ENCODE measurements around the gene BAHCC1.
"Not testable (repeated sequence)": the region's sequence is repeated elsewhere in the genome, so short reads cannot be mapped to it uniquely, and the experiment has no call there.

Gene BAHCC1

GRCh38 chr17:81413497-81414135, 18.4 kb downstream of the BAHCC1 start:
- DNase-seq (ENCODE audit: low spot score), result no peak

GRCh38 chr17:81414756-81415516, 19.7 kb downstream of the BAHCC1 start:
- no peak for DNase-seq (ENCODE audit: low spot score)

GRCh38 chr17:81415681-81416080, 20.4 kb downstream of the BAHCC1 start:
- no peak for DNase-seq (ENCODE audit: low spot score)

DNA sequence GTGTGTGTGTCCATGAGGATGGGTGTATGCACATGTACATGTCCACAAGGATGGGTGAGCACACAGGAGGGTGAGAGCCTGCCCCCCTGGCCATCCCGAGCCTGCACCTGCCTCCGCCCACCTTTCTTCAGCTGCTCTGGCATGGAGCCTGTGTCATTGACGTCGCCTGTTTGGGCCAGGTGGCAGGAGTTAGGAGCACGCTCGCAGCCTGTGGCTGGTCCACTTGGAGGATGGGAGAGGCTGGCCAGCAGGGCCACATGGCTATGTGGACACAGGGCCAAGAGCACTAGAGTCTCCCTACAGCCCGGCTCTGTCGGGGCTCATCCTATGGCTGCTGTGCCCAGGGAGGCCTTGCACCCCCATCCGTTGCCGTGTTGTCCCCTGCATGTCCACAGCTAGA, 21.4 kb downstream of the BAHCC1 start:
- no peak for DNase-seq (ENCODE audit: low spot score)

DNA sequence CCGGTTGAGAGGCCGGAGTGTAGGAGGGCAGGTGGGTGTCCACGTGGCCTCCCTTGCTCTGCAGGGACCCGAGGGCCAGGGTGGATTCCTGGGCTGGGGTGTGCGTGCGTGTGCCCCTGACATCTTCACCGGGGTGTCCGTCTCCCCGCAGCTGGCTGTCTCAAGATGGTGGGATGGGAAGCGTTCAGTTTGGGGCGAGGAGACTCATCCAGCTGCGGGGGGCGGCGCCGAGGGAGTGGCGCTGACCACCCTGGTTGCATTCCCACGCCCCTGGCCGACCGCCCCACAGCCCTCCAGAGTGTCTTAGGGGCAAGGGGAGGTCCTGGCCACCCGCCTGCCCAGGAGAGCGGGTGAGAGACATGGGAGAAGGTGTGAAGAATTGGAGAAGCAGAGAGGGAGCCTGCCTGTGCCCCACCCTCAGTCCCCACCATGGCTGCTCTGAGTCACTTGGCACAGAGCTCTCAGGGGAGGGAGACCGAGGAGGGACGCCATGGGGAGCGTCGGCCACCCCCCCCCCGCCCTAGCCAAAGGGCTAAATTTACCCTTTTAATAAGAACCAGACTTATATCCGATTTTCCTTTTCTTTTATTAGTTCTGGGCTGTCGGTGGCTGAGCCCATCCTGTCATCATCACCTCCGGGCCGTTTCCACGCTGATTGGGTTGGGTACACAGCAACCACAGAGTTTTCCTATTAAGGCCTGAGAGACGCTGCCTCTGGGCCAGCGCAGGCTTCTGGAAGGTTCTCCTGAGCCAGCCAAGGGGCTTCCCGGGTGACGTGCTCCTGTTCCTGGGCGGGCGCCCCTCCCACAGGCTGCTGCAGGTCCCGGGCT, 22.0 kb downstream of the BAHCC1 start:
- DNase-seq (ENCODE audit: low spot score), result no peak

- DNase-seq (ENCODE audit: low spot score), result no peak
Measured at GRCh38 chr17:81417879-81418709, 22.8 kb downstream of the BAHCC1 start.

DNA sequence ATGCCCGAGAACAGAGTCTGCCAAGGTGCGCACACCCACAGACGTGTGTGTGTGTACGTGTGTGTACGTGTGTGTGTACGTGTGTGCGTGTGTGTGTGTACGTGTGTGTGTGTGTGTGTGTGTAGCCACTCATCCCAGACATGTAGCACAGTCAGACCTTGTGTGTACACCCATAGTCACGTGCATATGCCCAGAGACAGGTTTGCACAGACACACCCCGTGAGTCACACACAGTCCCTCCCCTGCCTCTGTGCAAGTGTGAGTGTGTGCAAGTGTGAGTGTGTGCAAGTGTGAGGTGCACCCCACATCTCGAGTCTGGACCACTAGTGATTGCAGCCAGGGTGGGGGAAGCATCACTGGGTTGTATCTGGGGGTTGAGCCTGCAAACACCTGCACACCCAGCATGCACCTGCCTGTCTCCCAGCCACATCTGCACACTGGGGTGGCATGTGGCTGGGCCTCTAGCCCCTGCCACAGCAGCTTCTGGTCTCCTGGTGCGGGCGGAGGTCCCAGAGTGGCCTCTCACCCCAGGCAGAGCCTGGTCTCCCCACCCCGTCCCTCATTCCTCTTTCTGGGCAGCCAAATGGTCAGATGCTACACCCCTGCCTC, 23.6 kb downstream of the BAHCC1 start:
- no peak for DNase-seq (ENCODE audit: low spot score)

DNA sequence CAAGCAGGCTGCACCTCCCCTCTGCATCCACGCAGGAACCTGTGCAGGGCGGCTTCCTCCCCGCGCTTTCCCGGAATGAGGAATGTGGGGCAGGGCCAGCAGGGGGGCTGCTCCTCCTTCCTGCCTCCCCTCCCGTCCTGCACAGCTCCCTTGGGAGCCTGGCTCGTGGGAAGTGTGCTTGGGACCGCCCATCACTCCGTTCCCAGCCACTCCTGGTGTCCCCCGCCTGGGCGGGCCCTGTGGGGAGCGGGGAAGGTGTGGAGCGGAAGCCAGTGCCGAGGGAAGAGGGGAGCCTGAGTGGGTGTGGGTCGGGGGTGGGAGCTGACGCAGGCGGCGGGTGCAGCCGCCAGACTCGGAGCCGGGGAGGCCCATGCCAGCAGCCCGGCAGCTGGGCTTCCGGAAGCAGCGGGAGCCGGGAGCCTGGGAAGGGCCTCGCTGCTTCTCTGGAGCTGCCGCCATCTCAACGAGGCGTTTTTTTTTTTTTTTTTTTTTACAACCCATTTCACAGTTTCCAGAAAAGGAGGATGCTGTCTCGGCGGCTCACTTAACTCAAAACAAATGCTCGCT, 24.1 kb downstream of the BAHCC1 start:
- peak; percentile 68 for DNase-seq (ENCODE audit: low spot score)

- DNase-seq (ENCODE audit: low spot score), result no peak
Measured at GRCh38 chr17:81419886-81420768, 24.9 kb downstream of the BAHCC1 start.

DNA sequence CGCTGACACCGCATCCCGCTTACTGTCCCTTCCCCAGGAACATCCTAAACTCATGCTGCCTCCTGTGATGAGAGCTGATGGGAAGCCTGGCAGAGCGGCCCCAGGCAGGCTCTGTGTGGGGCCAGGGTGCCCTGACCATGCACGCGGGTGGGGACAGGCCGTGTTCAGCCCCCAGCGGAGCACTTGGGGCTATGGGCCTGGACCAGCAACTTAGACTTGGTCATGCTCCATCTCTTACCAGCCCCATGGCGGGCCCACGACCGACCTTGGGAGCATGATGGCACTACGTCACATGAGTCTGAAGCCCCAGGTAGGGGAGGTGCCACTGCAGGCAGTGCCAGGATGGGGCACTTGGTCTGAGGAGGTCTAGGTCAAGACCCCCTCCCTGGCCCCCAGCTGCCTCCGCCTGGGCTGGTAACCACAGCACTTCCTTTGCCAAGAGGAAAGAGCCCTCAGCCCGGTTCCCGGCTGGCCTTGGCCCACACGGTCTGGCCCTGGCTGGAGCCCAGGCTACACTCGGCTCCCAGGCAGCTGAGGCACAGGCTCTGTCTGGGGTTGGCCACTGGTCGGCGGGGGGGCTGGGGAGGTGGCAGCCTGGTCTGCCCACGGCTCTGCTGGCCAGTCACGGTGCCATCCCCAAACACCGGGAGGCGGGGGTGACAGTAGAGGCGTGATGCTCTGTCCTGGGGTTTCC, 25.7 kb downstream of the BAHCC1 start:
- DNase-seq (ENCODE audit: low spot score), result no peak

- peak; percentile 82 for DNase-seq (ENCODE audit: low spot score)
Measured at GRCh38 chr17:81422776-81423697, 27.8 kb downstream of the BAHCC1 start.

DNA sequence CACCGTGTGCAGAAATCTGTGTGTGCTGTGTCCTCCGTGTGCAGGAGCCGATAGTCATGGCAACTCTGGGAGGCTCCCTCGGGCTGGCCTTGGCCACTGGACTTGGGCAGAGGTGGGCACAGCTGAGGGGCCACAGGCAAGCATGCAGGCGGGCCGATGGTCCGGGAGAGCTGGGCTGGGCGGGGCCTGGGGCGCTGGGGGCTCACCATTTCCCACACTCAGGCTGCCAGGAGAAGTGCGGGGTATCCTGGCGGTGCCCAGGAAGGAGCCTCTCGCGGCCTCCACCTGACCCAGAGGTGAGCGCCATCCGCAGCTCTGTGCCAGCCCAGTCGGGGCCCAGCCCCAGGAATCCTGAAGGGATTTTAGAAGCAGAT, 28.4 kb downstream of the BAHCC1 start:
- DNase-seq (ENCODE audit: low spot score), result no peak

GRCh38 chr17:81424151-81425017, 29.1 kb downstream of the BAHCC1 start:
- no peak for DNase-seq (ENCODE audit: low spot score)

DNA sequence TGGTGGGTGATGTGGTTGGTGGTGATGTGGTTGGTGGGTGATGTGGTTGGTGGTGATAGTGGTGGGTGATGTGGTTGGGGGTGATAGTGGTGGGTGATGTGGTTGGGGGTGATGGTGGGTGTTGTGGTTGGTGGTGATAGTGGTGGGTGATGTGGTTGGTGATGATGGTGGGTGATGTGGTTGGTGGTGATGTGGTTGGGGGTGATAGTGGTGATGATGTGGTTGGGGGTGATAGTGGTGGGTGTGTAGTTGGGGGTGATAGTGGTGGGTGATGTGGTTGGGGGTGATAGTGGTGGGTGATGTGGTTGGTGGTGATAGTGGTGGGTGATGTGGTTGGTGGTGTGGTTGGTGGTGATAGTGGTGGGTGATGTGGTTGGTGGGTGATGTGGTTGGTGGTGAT, 29.8 kb downstream of the BAHCC1 start:
- DNase-seq (ENCODE audit: low spot score), result not testable (repeated sequence)

DNA sequence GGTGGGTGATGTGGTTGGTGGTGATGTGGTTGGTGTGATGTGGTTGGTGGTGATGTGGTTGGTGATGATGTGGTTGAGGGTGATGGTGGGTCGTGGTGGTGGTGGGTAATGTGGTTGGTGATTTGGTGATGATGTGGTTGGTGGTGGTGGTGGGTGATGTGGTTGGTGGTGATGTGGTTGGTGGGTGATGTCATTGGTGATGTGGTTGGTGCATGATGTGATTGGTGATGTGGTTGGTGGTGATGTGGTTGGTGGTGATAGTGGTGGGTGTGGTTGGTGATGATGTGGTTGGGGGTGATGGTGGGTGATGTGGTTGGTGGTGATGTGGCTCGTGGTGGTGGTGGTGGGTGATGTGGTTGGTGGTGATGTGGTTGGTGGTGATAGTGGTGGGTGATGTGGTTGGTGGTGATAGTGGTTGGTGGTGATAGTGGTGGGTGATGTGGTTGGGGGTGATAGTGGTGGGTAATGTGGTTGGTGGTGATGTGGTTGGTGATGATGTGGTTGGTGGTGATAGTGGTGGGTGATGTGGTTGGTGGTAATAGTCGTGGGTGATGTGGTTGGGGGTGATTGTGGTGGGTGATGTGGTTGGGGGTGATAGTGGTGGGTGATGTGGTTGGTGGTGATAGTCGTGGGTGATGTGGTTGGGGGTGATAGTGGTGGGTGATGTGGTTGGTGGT, 30.6 kb downstream of the BAHCC1 start:
- DNase-seq (ENCODE audit: low spot score), result not testable (repeated sequence)

DNA sequence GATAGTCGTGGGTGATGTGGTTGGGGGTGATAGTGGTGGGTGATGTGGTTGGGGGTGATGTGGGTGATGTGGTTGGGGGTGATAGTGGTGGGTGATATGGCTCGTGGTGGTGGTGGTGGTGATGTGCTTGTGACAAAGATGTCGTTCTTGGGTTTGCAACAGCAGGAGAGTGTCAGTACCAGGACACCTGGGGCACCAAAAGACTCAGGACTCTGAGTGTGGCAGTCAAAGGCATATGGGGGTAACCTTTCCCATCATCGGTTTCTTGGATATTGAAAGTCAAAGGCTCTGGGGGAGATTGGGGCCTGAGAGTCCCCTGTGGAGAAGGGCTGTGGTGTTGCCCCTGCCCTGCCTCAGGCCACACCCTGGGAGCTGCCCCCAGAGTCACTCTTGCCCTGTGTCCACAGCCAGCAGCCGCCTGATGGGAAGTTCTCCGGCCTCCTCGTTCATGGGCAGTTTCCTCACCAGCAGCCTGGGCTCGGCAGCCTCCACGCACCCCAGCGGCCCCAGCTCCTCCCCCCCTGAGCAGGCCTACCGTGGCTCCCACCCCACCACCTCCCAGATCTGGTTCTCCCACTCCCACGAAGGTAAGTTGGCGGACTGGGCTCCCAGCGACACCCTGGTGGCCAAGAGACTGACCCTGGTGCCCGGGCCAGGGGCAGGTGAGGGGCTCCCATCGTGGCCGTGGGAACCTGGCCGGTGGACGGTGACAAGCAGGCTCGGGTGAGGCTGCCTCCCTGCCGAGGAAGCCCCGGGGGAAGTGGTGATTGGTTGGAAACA, 31.3 kb downstream of the BAHCC1 start:
- DNase-seq (ENCODE audit: low spot score), result no peak
